ENCODE measurements around the gene ADGRL2. TPM values are rescaled to one million over a fixed set of nuclear protein-coding genes. Genes with fewer than 3 reads are reported as not detected.
A peak's percentile ranks its signal among the peaks of the same experiment; 100 is the strongest.

ADGRL2 gene
- total and polyA plus RNA-seq, 2 experiments from 2014 or later: 45.1 to 139 TPM

DNA sequence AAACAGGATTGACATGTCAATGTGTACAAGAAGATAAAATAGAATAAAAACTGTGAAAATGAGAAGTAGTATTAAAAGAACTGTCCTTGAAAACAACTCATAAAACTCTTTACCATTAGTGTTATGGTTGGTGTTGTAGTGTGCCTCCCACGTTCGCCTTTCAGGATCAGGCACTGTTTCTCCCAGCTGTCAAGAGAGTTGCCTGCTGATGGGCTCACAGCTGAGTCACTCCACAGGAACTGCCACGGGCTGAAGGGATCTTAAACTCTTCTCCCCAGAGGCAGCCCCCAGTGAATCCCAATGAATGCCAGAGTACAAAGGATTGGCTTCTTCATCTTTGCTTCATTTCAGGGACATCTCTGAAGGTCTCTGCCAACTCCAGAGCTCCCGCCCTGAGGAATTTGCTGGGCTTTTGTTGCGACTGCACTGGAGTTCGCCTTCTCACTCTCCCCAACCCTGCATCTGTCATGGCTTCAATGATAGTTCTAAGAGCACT, 119.6 kb downstream of the ADGRL2 start:
- DNase-seq (ENCODE audit: low spot score): peak; percentile 32
- no peaks in the 10 kb centered on the region for H3K27me3 ChIP-seq
- H3K4me3 ChIP-seq: no peak overlapping the region
- no peaks in the 10 kb centered on the region for H3K9me2 ChIP-seq (replicated peaks; ENCODE audit: insufficient read depth)
- peaks cover 55% of the 10 kb centered on the region for H3K79me2 ChIP-seq
- no peak overlapping the region for H2AFZ ChIP-seq
- no peaks in the 10 kb centered on the region for H3K9me3 ChIP-seq (ENCODE audit: low read depth)
- no peaks in the 10 kb centered on the region for H3K36me3 ChIP-seq (replicated peaks; ENCODE audit: insufficient read depth, low read depth)
- peaks cover 11% of the 10 kb centered on the region for H3K4me1 ChIP-seq (ENCODE audit: insufficient read depth)
- no peak for TF ChIP-seq EZH2phosphoT487 (IDR thresholded peaks at IDR 0.05; ENCODE audit: low read depth, severe bottlenecking, unreplicated experiment)
- TF ChIP-seq, protein P1, sequence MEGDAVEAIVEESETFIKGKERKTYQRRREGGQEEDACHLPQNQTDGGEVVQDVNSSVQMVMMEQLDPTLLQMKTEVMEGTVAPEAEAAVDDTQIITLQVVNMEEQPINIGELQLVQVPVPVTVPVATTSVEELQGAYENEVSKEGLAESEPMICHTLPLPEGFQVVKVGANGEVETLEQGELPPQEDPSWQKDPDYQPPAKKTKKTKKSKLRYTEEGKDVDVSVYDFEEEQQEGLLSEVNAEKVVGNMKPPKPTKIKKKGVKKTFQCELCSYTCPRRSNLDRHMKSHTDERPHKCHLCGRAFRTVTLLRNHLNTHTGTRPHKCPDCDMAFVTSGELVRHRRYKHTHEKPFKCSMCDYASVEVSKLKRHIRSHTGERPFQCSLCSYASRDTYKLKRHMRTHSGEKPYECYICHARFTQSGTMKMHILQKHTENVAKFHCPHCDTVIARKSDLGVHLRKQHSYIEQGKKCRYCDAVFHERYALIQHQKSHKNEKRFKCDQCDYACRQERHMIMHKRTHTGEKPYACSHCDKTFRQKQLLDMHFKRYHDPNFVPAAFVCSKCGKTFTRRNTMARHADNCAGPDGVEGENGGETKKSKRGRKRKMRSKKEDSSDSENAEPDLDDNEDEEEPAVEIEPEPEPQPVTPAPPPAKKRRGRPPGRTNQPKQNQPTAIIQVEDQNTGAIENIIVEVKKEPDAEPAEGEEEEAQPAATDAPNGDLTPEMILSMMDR (IDR thresholded peaks at IDR 0.05; ENCODE audit: poor library complexity): no peak
- no peak for TF ChIP-seq EZH2 (IDR thresholded peaks at IDR 0.05; ENCODE audit: borderline replicate concordance)
- H3K27ac ChIP-seq: peak overlapping the region; percentile 4
- peak overlapping the region; percentile 6 for H3K4me2 ChIP-seq
- 47% methylated on average over 6 of the region's 6 CpGs for WGBS (ENCODE audit: low lambda C conversion rate, missing lambda C conversion rate)
- peaks cover 15% of the 10 kb centered on the region for H4K20me1 ChIP-seq (ENCODE audit: insufficient read depth, poor library complexity, severe bottlenecking)

DNA sequence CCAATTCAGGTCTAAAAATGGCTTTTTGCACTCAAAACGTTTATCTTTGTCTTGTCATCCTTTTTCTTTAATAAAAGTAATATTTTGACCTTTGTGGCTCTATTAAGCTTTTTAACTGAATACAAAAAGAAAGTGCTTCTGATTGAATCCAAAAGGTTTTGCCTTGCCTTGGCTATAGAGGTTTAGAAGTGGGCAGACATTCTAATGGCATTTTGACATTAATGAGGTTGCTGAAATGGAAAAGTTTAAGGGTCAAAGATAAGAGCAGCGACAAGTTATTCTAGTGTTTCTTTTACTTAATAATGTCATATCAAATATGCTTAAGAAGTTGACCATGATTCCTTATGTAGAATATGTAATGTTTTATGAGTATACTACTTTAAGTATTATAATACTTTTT, 120.2 kb downstream of the ADGRL2 start:
- Histone ChIP-seq H3K79me2 (peaks cover 58% of the 10 kb centered on the region), H3K27me3 (no peaks in the 10 kb centered on the region), H4K20me1 (ENCODE audit: insufficient read depth, poor library complexity, severe bottlenecking) (peaks cover 15% of the 10 kb centered on the region), H3K36me3 (replicated peaks; ENCODE audit: insufficient read depth, low read depth) (no peaks in the 10 kb centered on the region), H3K27ac (no peak overlapping the region), H3K9me3 (ENCODE audit: low read depth) (no peaks in the 10 kb centered on the region), H3K4me3 (no peak overlapping the region), H3K4me2 (peak overlapping the region; percentile 6), H3K4me1 (ENCODE audit: insufficient read depth) (peaks cover 11% of the 10 kb centered on the region), H2AFZ (no peak overlapping the region), H3K9me2 (replicated peaks; ENCODE audit: insufficient read depth) (no peaks in the 10 kb centered on the region)
- DNase-seq (ENCODE audit: low spot score): no peak
- WGBS (ENCODE audit: low lambda C conversion rate, missing lambda C conversion rate): 36% methylated on average over 2 of the region's 2 CpGs
- TF ChIP-seq EZH2 (IDR thresholded peaks at IDR 0.05; ENCODE audit: borderline replicate concordance): no peak
- TF ChIP-seq, protein P1 (IDR thresholded peaks at IDR 0.05; ENCODE audit: poor library complexity): no peak
- TF ChIP-seq EZH2phosphoT487 (IDR thresholded peaks at IDR 0.05; ENCODE audit: low read depth, severe bottlenecking, unreplicated experiment): no peak

DNA sequence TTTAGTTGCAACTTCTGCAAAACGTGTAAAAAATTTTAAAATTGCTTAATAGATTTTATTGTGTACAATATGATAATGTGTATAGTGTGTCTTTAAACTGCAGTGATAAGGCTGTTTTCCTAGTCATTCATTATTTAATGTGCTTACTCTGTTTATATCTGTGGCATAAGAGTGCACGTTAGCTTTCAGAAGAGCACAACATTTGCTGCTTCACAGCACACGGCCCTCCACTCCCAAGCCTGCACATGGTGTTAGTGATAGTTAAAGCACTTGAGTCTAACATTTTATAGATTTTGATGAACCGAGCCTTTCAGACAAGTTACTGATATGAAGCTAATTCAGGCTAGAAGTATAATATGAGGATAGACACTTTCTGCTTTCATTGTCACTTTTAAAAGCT, 120.6 kb downstream of the ADGRL2 start:
- H4K20me1 ChIP-seq (ENCODE audit: insufficient read depth, poor library complexity, severe bottlenecking): peaks cover 15% of the 10 kb centered on the region
- H3K4me2 ChIP-seq: peak overlapping the region; percentile 6
- H3K36me3 ChIP-seq (replicated peaks; ENCODE audit: insufficient read depth, low read depth): no peaks in the 10 kb centered on the region
- peaks cover 11% of the 10 kb centered on the region for H3K4me1 ChIP-seq (ENCODE audit: insufficient read depth)
- no peaks in the 10 kb centered on the region for H3K9me2 ChIP-seq (replicated peaks; ENCODE audit: insufficient read depth)
- H2AFZ ChIP-seq: no peak overlapping the region
- H3K27me3 ChIP-seq: no peaks in the 10 kb centered on the region
- peaks cover 58% of the 10 kb centered on the region for H3K79me2 ChIP-seq
- 48% methylated on average over 4 of the region's 4 CpGs for WGBS (ENCODE audit: low lambda C conversion rate, missing lambda C conversion rate)
- DNase-seq (ENCODE audit: low spot score): no peak
- no peaks in the 10 kb centered on the region for H3K9me3 ChIP-seq (ENCODE audit: low read depth)
- H3K27ac ChIP-seq: no peak overlapping the region
- TF ChIP-seq EZH2 (IDR thresholded peaks at IDR 0.05; ENCODE audit: borderline replicate concordance) (no peak), EZH2phosphoT487 (IDR thresholded peaks at IDR 0.05; ENCODE audit: low read depth, severe bottlenecking, unreplicated experiment) (no peak)
- TF ChIP-seq, protein P1 (IDR thresholded peaks at IDR 0.05; ENCODE audit: poor library complexity): no peak
- no peak overlapping the region for H3K4me3 ChIP-seq
